HCT116 (cell line): ENCODE data around the gene KCNIP3.

ENCODE experiments used
- EZH2 ChIP-seq: fragments of 200-600 bp; sonication (generic); IDR thresholded peaks from 2 replicates; pipeline ENCODE4 v1.6.1; 2017; ENCODE audit warnings: antibody characterized with exemption, mixed run types
- ZFX ChIP-seq: fragments of 450-650 bp; IDR thresholded peaks from 2 replicates; pipeline ENCODE4 v1.6.1; 2017
- TF ChIP-seq, protein P1 (sequence below), 3 experiments: fragments of 200-600 bp in 1 of 3; sonication (generic) in 1 of 3; IDR thresholded peaks in 2 of 3; conservative IDR thresholded peaks in 1 of 3; 2 replicates each; pipeline ENCODE4 v1.5.1; 2012 to 2017; ENCODE audit warnings: low read depth in 2 of 3, low read length in 2 of 3, antibody characterized with exemption in 1 of 3, borderline replicate concordance in 1 of 3, control low read depth in 1 of 3, mild to moderate bottlenecking in 1 of 3, mixed read lengths in 1 of 3, mixed run types in 1 of 3, moderate library complexity in 1 of 3; ENCODE audit not compliant: insufficient read depth in 1 of 3

DNA sequence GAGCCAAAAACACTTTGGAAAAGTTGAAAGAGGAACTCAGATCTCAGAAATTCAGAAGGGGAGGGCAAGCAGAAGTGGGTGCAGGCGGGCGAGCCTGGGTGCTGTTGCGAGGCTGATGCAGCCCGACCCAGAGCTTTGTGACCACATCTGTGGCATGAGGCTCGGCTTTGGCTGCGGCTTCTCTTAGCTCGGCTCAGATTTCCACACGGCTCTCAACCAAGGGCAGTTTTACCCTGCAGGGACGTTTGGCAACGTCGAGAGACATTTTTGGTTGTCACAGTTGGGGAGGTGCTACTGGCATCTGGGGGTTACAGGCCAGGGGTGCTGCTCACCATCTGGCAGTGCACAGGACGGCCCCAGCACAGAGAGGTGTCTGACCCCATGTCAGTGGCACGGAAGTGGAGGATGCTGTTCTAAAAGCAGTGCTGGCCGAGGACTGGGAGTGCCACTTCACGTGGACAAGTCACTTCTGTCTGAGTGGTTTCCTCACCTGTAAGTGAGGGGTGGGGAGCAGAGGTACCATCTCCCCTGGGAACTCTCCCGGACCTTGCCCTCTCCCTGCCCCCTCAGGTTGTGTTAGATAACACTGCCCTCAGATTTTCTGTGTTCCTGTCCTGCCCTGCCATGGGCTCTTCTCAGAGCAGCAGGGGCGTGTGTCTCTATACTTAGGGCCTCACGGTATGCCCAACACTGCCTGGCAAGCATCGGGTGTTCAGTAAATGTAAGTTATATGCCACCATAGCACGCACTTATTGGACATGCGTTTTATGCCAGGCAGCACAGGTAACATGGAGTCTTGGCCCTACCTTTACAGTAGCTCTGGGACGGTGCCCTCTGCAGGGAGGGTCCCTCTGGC, 56.7 kb downstream of the KCNIP3 start:
- TF ChIP-seq EZH2 (no peak), ZFX (no peak)
- TF ChIP-seq, protein P1, sequence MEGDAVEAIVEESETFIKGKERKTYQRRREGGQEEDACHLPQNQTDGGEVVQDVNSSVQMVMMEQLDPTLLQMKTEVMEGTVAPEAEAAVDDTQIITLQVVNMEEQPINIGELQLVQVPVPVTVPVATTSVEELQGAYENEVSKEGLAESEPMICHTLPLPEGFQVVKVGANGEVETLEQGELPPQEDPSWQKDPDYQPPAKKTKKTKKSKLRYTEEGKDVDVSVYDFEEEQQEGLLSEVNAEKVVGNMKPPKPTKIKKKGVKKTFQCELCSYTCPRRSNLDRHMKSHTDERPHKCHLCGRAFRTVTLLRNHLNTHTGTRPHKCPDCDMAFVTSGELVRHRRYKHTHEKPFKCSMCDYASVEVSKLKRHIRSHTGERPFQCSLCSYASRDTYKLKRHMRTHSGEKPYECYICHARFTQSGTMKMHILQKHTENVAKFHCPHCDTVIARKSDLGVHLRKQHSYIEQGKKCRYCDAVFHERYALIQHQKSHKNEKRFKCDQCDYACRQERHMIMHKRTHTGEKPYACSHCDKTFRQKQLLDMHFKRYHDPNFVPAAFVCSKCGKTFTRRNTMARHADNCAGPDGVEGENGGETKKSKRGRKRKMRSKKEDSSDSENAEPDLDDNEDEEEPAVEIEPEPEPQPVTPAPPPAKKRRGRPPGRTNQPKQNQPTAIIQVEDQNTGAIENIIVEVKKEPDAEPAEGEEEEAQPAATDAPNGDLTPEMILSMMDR (IDR thresholded peaks at IDR 0.05 in 2 of 3, conservative IDR thresholded peaks at IDR 0.05 in 1 of 3; ENCODE audit: borderline replicate concordance in 1 of 3, insufficient read depth in 1 of 3, low read depth in 2 of 3, low read length in 2 of 3) = no peak
